Activated B cell treated with CpG ODN at 0.5 μM for 24 hours (primary cell): Measurements from ENCODE around the gene TEX29. TPM values are rescaled to one million over a fixed set of nuclear protein-coding genes. Genes with fewer than 3 reads are reported as not detected.

ENCODE experiments used
- ATAC-seq: fragments of 200-7000 bp; cut with Tn5 transposase; one replicate; pipeline ENCODE4 v1.10.0; 2021; ENCODE audit warnings: low read depth, mild to moderate bottlenecking, moderate library complexity
- CTCF ChIA-PET: fragments of 350-600 bp; sonication (Branson Sonifier 250); formaldehyde crosslinking; loops from one replicate; lab custom pipeline; 2021; ENCODE audit warnings: antibody characterized with exemption; lab: Charles Lee
- POLR2A ChIA-PET: fragments of 350-600 bp; sonication (Branson Sonifier 250); formaldehyde crosslinking; loops from one replicate; lab custom pipeline; 2021; ENCODE audit warnings: antibody characterized with exemption; lab: Charles Lee
- DNase-seq: peaks from one replicate; pipeline ENCODE4 v3.0.0; 2022
- H3K27ac Mint-ChIP-seq: one replicate; pipeline ENCODE4 v1.8.0; 2020; ENCODE audit warnings: mixed read lengths
- H3K27me3 Mint-ChIP-seq: one replicate; pipeline ENCODE4 v1.8.0; 2021; ENCODE audit warnings: mixed read lengths
- H3K36me3 Mint-ChIP-seq: one replicate; pipeline ENCODE4 v1.8.0; 2021; ENCODE audit warnings: low read depth, mixed read lengths
- H3K4me1 Mint-ChIP-seq: one replicate; pipeline ENCODE4 v1.8.0; 2021; ENCODE audit warnings: mixed read lengths
- H3K4me3 Mint-ChIP-seq: one replicate; pipeline ENCODE4 v1.8.0; 2020; ENCODE audit warnings: mild to moderate bottlenecking, mixed read lengths
- H3K9me3 Mint-ChIP-seq: one replicate; pipeline ENCODE4 v1.8.0; 2020; ENCODE audit warnings: mixed read lengths
- intact Hi-C: fragments of 100-400 bp; cut with micrococcal nuclease; formaldehyde crosslinking; loops from one replicate; pipeline ENCODE4 v1.15.1; 2024
- total RNA-seq: library from RNA; stranded (reverse); gene quantifications from 2 replicates; pipeline ENCODE4 v1.2.3, GENCODE V29; 2022
- TF ChIP-seq, protein P1 (sequence below): fragments of 200-600 bp; IDR thresholded peaks from one replicate; pipeline ENCODE4 v1.8.0; 2022; ENCODE audit warnings: antibody characterized with exemption, mild to moderate bottlenecking

The TEX29 gene
- total RNA-seq, 1 donor from 2014 or later: 0.35 TPM

DNA sequence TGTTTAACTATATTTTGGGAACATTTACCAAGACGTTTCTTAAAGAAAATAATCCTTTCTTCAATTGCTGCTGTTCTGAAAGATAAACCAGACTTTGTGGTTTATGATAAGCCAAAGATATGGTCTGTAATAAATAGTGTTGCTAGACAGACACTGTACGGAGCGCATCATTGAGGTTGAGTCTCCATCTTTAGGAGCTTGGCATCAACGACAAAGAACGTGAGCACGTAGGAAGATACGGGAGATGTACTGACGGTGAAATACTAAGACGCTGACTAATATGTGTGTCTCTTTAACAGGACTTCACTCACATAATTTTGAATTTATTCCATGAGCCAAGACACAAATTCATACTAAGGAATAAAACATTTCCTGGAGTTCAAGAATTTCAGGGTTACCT lies 16.2 kb downstream of the TEX29 start:
- DNase-seq (no peak), ATAC-seq (no peak)
- Mint-ChIP-seq H3K36me3 (peaks cover 6% of the 10 kb centered on the region), H3K27me3 (no peaks in the 10 kb centered on the region), H3K27ac (no peak overlapping the region), H3K4me3 (no peak overlapping the region), H3K4me1 (no peaks in the 10 kb centered on the region), H3K9me3 (peaks cover 8% of the 10 kb centered on the region)
- TF ChIP-seq, protein P1, sequence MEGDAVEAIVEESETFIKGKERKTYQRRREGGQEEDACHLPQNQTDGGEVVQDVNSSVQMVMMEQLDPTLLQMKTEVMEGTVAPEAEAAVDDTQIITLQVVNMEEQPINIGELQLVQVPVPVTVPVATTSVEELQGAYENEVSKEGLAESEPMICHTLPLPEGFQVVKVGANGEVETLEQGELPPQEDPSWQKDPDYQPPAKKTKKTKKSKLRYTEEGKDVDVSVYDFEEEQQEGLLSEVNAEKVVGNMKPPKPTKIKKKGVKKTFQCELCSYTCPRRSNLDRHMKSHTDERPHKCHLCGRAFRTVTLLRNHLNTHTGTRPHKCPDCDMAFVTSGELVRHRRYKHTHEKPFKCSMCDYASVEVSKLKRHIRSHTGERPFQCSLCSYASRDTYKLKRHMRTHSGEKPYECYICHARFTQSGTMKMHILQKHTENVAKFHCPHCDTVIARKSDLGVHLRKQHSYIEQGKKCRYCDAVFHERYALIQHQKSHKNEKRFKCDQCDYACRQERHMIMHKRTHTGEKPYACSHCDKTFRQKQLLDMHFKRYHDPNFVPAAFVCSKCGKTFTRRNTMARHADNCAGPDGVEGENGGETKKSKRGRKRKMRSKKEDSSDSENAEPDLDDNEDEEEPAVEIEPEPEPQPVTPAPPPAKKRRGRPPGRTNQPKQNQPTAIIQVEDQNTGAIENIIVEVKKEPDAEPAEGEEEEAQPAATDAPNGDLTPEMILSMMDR: no peak
- CTCF ChIA-PET: no interaction called here
- POLR2A ChIA-PET: no interaction called here
- intact Hi-C loops: no loop called here

DNA sequence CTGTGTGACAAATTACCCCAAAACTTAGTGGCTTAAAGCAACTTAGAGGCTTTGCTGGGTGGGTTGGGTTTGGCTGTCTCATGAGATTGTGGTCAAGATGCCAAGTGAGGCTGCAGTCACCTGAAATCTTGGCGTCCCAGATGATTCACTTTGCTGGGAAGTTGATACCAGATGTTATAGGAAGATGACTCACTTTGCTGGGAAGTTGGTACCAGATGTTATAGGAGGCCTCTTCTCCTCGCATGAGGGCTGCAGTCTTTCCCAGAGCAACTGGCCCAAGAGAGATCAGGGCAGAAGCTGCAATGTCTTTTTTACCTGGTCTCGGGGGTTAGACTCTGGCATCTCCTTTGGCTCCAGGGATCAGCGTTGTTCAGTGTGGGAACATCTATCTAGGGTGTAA lies 16.8 kb downstream of the TEX29 start:
- intact Hi-C loops: no loop called here
- DNase-seq: no peak
- no peak for ATAC-seq
- Mint-ChIP-seq H3K4me1 (no peaks in the 10 kb centered on the region), H3K27ac (no peak overlapping the region), H3K36me3 (peaks cover 6% of the 10 kb centered on the region), H3K4me3 (no peak overlapping the region), H3K9me3 (peaks cover 8% of the 10 kb centered on the region), H3K27me3 (no peaks in the 10 kb centered on the region)
- TF ChIP-seq, protein P1: no peak
- CTCF ChIA-PET: no interaction called here
- POLR2A ChIA-PET: no interaction called here

DNA sequence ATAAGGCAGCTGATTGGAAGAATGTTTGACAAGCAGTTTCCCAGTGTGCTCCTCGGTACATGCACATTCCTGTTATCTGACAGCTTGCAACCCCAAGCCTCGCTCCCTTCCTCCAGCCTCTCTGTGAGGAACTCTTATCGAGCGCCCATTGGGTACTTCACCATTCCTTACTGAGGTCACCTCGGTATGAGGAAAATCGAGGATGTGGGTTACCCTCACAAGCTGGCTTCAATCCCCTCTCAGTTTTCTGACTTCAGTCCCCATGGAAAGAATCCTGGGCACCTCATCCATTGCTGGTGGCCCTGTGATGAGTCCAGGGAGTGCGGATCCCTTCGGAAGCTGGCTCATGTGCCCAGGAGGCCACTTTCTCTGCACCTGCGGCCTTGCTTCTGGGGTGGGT lies 17.3 kb downstream of the TEX29 start:
- Mint-ChIP-seq H3K27me3 (no peaks in the 10 kb centered on the region), H3K9me3 (peaks cover 7% of the 10 kb centered on the region), H3K4me1 (no peaks in the 10 kb centered on the region), H3K27ac (no peak overlapping the region), H3K36me3 (peaks cover 6% of the 10 kb centered on the region), H3K4me3 (no peak overlapping the region)
- CTCF ChIA-PET: no interaction called here
- POLR2A ChIA-PET: no interaction called here
- intact Hi-C loops: no loop called here
- TF ChIP-seq, protein P1: no peak
- DNase-seq (no peak), ATAC-seq (no peak)

DNA sequence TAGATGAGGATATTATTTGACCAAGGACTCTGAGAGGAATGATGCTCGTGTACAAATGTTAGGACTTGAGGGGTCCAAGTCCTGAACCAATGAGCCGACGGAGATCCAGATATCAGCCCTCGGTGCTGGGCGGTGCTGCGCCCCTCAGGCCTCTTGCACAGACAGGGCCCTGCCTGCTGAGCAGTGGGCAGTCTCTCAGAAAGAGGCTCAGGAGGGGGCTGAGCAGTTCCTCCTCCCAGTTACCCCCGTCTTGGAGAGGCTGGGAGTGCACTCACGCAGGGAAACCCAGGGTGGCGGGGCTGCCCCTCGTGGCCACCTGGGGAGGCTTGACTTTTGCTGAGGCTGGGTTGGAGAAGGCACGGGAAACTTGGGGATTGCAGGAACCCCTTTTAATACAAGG lies 18.4 kb downstream of the TEX29 start:
- CTCF ChIA-PET: no interaction called here
- no peak overlapping the region for H3K27ac Mint-ChIP-seq
- POLR2A ChIA-PET: no interaction called here
- ATAC-seq (no peak), DNase-seq (no peak)
- H3K9me3 Mint-ChIP-seq: peaks cover 5% of the 10 kb centered on the region
- TF ChIP-seq, protein P1: no peak
- intact Hi-C loops: no loop called here
- H3K27me3 Mint-ChIP-seq: no peaks in the 10 kb centered on the region
- no peak overlapping the region for H3K4me3 Mint-ChIP-seq
- no peaks in the 10 kb centered on the region for H3K4me1 Mint-ChIP-seq
- peaks cover 6% of the 10 kb centered on the region for H3K36me3 Mint-ChIP-seq

DNA sequence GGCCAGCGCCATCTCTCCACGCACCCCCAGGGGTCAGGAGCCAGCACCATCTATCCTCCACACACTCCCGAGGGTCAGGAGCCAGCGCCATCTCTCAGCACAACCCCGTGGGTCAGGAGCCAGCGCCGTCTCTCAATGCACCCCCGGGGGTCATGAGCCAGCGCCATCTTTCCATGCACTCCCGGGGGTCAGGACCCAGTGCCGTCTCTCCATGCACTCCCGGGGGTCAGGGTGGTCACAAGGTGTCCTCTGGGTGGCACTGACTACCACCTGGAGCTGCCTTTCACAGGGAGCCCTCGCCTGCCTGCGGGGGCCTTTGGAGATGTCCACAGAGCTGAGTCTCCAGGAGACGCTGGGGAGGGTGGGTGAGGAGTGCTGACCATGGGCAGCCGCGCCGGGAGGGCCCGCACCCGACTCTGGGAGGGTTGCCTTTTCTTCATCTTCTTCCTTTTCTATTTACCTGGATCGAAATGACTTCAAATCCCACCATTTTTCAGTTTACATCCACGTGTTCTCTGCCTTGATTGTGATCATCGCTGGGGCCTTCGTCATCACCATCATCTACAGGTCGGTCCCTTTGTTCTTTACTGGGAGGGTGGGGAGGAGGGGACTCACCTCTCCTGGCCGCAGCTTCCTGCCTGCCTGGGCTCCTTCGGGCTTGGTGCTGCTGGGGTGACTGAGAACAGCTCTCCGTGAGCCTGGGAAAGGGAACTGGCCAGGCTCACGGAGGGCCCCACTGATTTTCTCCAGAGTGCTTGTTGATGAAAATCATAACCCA lies 19.1 kb downstream of the TEX29 start:
- POLR2A ChIA-PET: no interaction called here
- Mint-ChIP-seq H3K27me3 (no peaks in the 10 kb centered on the region), H3K36me3 (peaks cover 6% of the 10 kb centered on the region), H3K9me3 (no peaks in the 10 kb centered on the region), H3K27ac (no peak overlapping the region), H3K4me3 (no peak overlapping the region), H3K4me1 (no peaks in the 10 kb centered on the region)
- ATAC-seq (no peak), DNase-seq (no peak)
- CTCF ChIA-PET: no interaction called here
- intact Hi-C loops: no loop called here
- TF ChIP-seq, protein P1: no peak
